ENCODE data around the gene DNAH9. TPM values are rescaled to one million over a fixed set of nuclear protein-coding genes. Genes with fewer than 3 reads are reported as not detected.

DNAH9 gene
- total RNA-seq, 1 experiment from 2014 or later = 0.22 TPM

DNA sequence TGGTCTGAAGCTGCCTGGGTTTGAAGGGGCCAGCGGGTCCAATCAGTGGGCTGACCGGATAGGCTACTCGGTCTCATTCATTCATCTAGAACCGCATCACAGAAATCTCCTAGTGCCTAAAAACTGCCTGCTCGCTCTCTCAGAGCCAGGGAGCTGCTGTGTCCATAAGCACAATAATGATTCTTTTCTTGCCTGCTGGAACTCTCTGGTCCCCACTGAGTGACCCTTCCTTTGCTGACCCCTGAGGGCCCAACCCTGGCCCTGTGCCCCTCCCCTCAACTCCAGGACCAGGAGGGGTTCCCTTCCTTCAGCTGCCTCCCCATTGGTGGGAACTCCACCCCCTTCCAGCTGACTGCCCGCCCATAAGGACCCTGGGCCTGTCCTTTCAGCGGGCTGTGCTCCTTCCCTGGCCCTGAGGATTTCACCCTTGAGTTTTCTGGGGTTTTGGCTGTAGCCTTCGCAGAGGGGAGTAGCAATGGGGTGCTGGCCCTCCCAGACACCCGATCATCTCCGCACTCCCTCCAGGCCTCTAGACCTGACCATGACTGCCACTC lies 39.5 kb upstream of the DNAH9 start:
- Histone ChIP-seq H3K79me1 (ENCODE audit: insufficient read depth, low read depth, low read length, poor library complexity, severe bottlenecking) (no peaks in the 10 kb centered on the region), H3T11ph (ENCODE audit: low read length) (no peak overlapping the region), H3K79me2 (ENCODE audit: insufficient read depth, low read length) (no peaks in the 10 kb centered on the region), H4K91ac (ENCODE audit: insufficient read length, low read depth, low read length) (no peak overlapping the region), H2BK5ac (ENCODE audit: insufficient read length, low read length) (no peak overlapping the region), H3K23me2 (ENCODE audit: insufficient read length, low read depth, low read length, poor library complexity, severe bottlenecking) (no peaks in the 10 kb centered on the region), H4K5ac (ENCODE audit: insufficient read length, low read depth, low read length) (no peak overlapping the region), H3K27ac (ENCODE audit: insufficient read length, low read depth, low read length) (no peak overlapping the region), H3K9me3 (ENCODE audit: control insufficient read depth, low read depth, low read length) (no peaks in the 10 kb centered on the region), H3K4ac (ENCODE audit: low read depth, low read length) (no peak overlapping the region), H2BK120ac (ENCODE audit: low read depth, low read length, poor library complexity, severe bottlenecking) (no peak overlapping the region), H3K23ac (ENCODE audit: insufficient read length, low read depth, low read length) (no peak overlapping the region), H3K4me2 (ENCODE audit: insufficient read depth, insufficient read length, low read length) (no peak overlapping the region), H3K14ac (ENCODE audit: insufficient read depth, low read length) (no peak overlapping the region; the same call in 1 of the 2 replicates), H2AK5ac (ENCODE audit: insufficient read length, low read length) (no peak overlapping the region), H3K9ac (ENCODE audit: extremely low read depth, insufficient read length, low read length) (no peak overlapping the region), H4K8ac (replicated peaks; ENCODE audit: insufficient read length, low read depth, low read length) (no peak overlapping the region), H3K18ac (ENCODE audit: insufficient read length, low read depth, low read length) (no peak overlapping the region), H3K4me1 (ENCODE audit: insufficient read depth, low read length) (no peaks in the 10 kb centered on the region), H2BK20ac (ENCODE audit: low read depth, low read length, poor library complexity, severe bottlenecking) (no peak overlapping the region), H3K56ac (ENCODE audit: insufficient read length, low read depth, low read length) (no peak overlapping the region), H4K20me1 (ENCODE audit: control insufficient read depth, insufficient read depth, insufficient read length) (no peaks in the 10 kb centered on the region), H2BK15ac (ENCODE audit: low read depth, low read length) (no peak overlapping the region), H2AFZ (ENCODE audit: low read length) (no peak overlapping the region), H3K27me3 (ENCODE audit: insufficient read depth, low read length) (no peaks in the 10 kb centered on the region), H2BK12ac (ENCODE audit: insufficient read length, low read depth, low read length) (no peak overlapping the region)
- TF ChIP-seq, protein P1, sequence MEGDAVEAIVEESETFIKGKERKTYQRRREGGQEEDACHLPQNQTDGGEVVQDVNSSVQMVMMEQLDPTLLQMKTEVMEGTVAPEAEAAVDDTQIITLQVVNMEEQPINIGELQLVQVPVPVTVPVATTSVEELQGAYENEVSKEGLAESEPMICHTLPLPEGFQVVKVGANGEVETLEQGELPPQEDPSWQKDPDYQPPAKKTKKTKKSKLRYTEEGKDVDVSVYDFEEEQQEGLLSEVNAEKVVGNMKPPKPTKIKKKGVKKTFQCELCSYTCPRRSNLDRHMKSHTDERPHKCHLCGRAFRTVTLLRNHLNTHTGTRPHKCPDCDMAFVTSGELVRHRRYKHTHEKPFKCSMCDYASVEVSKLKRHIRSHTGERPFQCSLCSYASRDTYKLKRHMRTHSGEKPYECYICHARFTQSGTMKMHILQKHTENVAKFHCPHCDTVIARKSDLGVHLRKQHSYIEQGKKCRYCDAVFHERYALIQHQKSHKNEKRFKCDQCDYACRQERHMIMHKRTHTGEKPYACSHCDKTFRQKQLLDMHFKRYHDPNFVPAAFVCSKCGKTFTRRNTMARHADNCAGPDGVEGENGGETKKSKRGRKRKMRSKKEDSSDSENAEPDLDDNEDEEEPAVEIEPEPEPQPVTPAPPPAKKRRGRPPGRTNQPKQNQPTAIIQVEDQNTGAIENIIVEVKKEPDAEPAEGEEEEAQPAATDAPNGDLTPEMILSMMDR (conservative IDR thresholded peaks at IDR 0.05) = no peak
- Mint-ChIP-seq H3K27me3 (ENCODE audit: low read depth) (peaks cover 13% of the 10 kb centered on the region), H3K36me3 (ENCODE audit: insufficient read depth in 1 of 3, low read depth in 3 of 3) (no peaks in the 10 kb centered on the region), H3K27ac (peak overlapping the region in 2 of 3 experiments; percentile 39 to 65; a peak in 2 of 7 replicates), H3K9me3 (no peaks in the 10 kb centered on the region; a peak in 1 of 5 replicates), H3K4me3 (no peak overlapping the region), H3K4me1 (peaks cover 8 to 16% of the 10 kb centered on the region in 2 experiments)
- no peak for DNase-seq
- no CpG with 5 or more reads among the region's 10 CpGs for WGBS (ENCODE audit: extremely low coverage, insufficient read length, low lambda C conversion rate)
